GM12892 (cell line): ENCODE data around the gene CLEC16A.

Source experiments
- POLR2A ChIP-seq: IDR thresholded peaks from 2 replicates; pipeline ENCODE4 v1.6.1; 2011; ENCODE audit warnings: low read depth, low read length, control low read depth
- POLR2AphosphoS5 ChIP-seq: IDR thresholded peaks from 2 replicates; pipeline ENCODE4 v1.6.1; 2011; ENCODE audit warnings: low read depth, low read length, control low read depth
- TAF1 ChIP-seq: IDR thresholded peaks from 2 replicates; pipeline ENCODE4 v1.6.1; 2011; ENCODE audit warnings: low read depth, mild to moderate bottlenecking, control low read depth, low read length, borderline replicate concordance

- TF ChIP-seq POLR2A: no peak
- TF ChIP-seq TAF1: no peak
- no peak for TF ChIP-seq POLR2AphosphoS5
Measured at GRCh38 chr16:11004973-11005610, 60.7 kb downstream of the CLEC16A start.
